GM18520 (cell line): ENCODE results near the gene CCDC30.

Experiments
- ATAC-seq: cut with Tn5 transposase; IDR thresholded peaks from one replicate; pipeline ENCODE4 v1.9.1; 2021; ENCODE audit not compliant: unreplicated experiment

CCDC30 gene

DNA sequence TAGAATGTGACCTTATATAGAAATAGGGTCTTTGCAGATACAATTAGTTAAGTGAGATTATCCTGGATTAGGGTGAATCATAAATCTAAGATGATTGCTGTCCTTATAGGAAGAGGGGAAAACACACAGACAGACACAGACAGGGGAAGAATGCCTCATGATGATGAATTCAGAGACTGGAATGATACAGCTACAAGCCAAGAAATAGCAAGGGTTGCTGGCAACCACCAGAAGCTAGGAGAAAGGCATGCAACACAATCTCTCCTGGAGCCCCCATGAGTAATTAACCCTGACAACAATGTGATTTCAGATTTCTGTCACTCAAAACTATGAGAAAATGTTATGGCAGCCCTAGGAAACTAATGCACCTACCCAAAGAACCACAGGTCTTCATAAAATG lies 176.0 kb downstream of the CCDC30 start:
- ATAC-seq: no peak

DNA sequence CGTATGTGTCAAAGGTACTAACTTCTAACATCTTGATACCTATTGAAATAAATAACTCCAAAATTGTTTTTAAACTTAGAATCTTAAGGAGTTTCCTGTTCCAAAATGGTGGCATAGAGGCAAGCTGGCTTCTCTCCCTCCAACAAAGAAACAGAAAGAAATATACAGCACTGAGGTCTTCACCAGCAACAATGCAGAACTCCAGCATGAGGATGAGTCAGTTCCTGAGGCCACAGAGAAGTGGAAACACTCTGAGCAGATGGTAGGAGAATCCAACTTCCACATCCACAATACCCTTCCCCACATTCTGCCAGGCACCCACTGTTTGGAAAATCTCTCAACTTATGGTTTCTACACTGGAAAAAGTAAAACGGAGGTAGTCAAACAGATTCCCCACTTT lies 183.0 kb downstream of the CCDC30 start:
- ATAC-seq: no peak

DNA sequence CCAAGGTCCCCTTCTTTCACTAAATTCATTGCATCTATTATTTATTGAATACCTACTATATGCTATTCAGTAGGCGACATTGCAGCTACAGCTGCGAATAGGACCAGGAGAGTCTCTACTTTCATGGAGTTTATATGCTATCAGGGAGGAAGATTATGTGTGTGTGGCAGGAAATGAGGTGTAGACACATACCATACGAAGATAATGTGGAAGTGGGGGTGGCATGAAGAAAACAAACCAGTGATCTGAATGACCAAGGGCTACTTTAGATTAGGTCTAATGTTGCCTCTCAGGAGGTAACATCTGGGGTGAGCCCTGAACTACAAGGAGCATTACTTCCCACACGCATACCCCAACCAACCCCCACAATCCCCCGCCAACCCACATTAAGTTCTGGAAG lies 194.1 kb downstream of the CCDC30 start:
- no peak for ATAC-seq

DNA sequence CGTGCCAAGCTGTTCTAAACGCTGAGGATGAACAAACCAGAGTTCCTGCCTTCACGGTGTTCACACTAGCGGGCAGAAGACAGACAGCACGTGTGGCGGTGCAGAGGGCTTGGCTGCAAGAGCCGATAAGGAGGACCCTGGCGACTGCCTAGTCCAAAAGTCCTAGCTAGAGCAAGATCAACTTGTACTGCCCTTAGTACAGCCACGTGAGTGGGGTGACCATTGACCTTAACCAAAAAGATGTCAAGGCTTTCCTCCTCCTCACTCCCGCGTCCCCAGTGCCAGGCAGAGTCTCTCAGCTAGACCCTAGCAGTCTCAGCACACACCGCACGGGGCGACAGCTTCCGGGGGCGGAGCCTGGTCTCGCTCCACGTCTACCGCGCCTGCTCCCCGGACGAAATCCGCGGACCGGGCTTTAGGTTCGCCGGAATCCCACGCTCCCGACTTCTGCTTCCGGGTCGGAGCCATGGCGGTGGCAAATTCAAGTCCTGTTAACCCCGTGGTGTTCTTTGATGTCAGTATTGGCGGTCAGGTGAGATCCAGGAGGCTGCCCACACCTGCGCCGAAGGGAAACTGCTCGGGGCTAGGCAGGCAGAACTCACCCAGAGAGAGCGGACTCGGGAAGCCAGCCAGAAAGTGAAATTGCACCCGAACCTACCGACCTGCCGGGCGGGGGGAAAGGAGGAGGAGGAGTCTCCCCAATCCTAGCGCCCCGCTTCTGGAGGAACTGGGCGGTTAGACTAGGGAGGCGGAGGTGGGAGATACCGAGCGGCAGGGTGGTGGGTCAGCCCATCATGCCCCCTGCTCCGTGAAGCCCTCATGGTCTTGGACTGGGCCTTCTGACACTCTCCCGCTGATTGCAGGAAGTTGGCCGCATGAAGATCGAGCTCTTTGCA lies 195.1 kb downstream of the CCDC30 start, which contains the start of gene PPIH:
Gene PPIH, plus strand, starts transcription at position 443 of the 896 bp plus-strand sequence. Its CDS starts 24 bp downstream, at position 467.
- peak; percentile 79 for ATAC-seq

DNA sequence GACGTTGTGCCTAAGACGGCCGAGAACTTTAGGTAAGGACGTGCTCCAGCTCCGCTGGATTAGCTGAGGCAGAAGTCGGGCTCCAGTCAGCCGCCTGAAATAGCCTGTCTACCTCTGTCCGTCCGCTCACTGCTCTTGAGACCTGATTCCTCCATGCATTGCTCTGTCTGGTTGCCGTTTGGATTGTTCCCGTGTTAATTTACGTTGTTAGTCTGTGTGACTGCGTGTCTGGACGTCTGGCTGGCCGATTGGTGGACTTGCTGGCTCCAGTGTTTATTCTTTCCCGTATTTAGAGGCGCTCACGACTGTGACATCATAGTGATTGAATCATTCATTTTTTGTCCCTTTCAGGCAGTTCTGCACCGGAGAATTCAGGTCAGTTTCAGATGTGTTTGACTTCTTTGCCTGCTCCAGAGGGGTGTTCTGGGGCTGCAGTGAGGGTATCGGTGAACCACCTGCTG lies 195.8 kb downstream of the CCDC30 start:
- no peak for ATAC-seq

DNA sequence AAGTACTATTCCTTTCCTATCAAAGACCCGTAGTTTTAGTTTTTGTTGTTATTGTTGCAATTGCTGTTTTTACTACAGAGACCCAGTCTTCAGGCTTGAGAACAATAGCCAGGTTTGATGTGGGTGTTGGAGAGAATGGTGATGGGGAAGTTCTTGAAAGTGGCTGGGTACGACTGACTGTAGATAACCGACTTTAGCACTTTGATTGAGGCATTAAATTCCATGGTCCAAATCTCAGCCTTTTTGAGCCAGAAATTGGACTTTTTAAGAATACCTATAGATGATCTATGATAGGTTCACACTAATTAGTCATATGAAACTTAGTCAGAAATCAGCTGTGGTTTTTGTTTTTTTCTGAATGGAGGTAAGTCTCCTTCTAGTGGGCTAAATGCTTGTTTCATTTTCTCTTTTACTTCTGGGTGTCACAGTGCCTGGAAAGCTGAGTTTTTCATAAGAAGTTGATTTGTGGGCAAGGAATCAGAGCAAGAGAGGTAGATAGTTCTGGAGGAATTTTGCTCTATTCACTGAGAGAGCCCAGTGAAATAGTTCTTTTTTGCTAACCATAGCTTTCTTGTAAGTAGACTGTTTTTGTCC lies 197.9 kb downstream of the CCDC30 start:
- no peak for ATAC-seq

DNA sequence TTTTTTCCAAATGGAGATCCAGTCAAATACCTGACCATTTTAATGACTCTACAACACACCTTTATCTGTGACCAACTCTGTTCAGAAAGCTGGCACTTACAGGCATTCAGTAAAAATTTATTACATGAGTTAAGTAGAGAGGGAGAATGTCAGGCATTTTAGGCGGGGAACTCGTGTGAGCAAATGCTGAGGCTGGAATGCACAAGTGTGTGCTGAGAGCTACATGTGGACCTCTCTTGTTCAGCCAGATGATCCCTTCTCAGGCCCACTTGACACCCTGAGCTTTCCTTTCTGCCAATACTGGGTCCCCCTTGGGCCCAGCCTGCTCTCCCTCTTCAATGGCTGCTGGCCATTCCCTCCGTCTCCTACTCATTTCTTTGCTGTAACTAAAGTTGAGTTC lies 206.8 kb downstream of the CCDC30 start:
- ATAC-seq: no peak

DNA sequence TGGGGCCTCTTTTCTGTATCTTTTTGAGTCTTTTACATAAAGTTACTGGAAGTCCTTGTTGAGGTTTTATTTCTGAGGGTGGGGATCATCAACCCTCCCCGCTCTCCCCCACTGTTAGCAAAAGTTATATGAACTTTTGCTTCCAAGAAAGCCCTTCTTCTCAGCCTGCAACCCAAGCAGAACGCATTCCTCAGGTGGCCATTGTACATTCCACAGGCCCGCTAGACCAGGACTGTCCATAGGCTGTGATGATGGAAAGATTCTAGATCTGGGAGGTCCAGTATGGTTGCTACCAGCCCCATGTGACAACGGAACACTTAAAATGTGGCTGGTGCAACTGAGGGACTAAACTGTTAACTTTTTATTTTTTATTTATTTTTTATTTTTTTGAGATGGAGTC lies 207.3 kb downstream of the CCDC30 start:
- no peak for ATAC-seq

DNA sequence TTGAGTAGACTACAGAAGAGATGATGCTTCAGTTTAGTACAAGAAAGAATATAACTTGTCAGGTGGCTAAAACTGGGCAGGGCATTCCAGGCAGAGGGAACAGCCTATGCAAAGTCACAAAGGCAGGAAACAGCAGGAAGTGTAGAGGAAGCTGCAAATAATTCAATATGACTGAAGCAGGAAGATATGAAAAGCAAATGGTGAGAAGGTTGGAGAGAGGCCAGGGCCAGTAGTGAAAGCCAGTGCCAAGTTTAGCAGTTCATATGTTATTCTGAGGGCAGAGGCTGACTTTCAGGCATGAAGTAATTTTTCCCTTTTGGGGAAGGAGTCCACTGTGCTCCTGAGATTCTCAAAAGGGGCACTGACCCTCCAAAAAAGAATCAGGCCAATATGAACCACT lies 211.1 kb downstream of the CCDC30 start:
- ATAC-seq: no peak

DNA sequence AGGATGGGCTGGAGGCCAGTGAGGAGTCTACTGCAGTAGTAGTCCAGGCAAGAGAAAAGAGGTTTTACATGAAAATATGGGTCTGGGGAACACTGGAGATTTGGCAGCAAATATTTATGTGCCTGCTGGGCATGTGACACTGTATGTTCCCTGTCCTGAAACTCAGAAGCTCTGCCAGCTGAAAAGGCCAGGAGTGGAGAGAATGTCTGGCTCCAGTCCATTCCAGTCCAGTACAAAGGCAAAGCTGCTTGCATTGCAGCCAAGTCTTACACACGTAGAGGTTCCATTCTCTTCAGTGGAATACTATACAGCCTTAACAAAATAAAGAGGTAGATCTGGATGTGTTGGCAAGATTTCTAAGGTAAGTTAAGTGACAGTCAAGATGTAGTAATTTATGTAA lies 211.6 kb downstream of the CCDC30 start:
- ATAC-seq: no peak

DNA sequence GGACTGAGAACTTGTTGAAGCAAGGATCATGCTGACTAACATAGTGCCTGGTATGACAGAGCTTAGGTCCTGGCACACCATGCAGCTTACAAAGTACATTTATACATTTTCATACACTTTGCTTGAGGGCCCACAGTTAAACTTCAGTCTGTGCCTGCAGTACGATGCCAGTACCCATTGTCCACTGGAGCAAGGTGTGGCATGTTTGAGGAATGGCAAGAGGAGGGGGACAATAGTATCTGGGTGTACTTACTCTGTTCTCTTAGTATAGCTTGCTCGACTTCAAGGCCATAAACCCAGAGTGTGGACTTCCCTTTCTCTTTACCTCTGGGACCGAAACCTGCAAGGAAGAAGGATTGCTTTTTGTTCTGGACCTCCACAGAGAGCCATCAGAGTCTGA lies 212.4 kb downstream of the CCDC30 start:
- ATAC-seq: no peak

DNA sequence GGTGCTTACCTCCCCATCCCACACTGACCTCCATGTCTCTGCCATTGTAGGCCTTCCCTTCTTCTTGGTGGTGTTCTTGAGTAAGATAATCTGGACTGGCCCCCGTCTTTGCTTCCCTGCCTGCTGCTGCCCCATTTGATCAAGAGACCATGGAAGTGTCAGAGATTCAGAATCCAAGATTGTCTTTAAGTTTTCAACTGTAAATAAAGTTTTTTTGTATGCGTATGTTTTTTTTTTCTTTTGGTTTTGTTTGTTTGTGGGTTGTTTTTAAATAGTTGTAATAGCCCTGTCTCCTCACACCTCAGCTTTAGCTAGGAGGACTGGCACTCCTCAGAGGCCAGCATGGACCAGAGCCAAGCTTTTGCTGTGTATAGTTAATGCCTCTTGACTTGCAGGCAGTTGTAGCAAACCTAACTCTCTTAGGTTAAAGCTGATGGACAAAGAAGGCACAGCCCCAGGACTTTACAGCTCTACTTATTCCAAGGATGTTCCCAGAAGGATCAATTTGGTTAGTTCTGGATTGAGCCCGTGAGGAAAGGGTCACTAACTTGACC lies 213.5 kb downstream of the CCDC30 start:
- no peak for ATAC-seq

DNA sequence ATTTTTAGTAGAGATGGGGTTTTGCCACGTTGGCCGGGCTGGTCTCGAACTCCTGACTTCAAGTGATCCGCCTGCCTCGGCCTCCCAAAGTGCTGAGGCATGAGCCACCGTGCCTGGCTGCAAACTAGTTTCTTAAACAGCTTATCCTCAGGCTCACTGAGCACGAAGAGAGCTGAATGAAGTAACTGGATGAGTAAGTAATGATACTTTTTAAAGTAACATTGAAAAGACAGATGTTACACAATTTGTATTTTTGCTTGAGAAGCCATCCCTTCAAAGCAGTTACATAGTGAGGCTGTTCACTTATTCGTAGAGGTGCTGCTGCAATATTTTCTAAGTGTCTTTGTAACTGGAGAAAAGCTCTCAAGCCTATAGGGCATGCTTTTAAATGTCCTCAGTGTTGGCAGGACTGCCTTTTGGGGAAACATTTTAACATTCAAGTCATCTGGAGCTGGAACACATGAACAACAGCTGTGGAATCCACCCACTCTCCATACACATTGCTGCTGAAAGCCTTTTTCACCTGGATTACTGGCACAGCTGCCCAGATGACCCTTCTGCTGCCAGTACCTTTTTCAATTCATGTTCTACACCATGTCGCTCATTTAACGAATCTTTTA lies 216.4 kb downstream of the CCDC30 start:
- ATAC-seq: no peak

DNA sequence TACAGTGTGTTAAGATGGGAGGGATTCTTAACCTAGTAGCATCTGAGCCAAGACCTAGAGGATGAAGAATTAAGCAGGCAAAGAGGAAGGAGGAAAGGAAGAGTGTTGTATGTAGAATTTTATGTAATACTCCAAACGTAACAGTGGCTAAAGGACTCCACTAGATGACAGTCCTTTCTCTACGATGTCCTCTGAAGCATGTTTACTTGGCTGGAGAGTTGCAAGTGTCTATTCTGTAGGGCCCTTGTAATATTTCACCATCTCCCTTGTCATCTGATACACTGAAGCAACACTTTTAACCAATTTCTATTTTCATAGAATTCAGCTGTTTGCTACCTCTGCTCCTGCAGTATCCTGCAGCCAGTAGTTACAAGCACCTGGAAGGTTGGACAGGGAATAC lies 217.0 kb downstream of the CCDC30 start:
- ATAC-seq: no peak

DNA sequence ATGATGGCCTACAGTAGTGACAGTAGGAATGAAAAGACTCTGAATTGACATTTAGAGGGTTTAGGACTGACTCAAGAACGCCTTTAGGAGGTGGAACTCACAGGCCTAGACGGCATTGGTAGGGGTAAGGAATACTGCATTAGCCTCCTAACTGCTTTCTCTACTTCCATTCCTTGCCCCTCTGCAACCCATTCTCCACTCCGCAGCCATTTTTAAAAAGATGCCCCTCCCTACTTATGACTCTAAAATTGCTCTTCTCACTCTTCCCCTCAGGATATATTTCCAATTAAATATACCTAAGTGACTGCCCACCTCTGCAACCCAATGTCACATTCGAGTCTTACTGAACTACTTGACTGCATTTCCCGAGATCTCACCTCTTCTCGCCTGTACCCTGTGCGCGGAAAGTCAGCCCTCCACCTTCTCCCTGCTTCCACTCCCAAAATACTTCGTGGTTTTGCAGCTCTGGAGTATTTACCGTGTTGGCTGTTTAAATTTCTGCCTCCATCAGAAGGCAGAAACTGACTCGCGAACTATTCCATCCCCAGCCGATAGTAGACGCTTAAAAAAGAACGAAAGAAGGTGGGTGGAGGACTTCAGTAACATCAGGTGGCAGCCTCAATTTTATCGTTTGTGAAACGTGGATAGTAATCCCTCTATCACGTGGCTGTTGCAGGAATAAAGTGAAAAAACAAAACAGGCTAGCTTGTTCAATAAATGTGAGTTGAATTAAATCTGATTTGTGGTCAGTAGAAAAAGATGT lies 218.0 kb downstream of the CCDC30 start:
- no peak for ATAC-seq

DNA sequence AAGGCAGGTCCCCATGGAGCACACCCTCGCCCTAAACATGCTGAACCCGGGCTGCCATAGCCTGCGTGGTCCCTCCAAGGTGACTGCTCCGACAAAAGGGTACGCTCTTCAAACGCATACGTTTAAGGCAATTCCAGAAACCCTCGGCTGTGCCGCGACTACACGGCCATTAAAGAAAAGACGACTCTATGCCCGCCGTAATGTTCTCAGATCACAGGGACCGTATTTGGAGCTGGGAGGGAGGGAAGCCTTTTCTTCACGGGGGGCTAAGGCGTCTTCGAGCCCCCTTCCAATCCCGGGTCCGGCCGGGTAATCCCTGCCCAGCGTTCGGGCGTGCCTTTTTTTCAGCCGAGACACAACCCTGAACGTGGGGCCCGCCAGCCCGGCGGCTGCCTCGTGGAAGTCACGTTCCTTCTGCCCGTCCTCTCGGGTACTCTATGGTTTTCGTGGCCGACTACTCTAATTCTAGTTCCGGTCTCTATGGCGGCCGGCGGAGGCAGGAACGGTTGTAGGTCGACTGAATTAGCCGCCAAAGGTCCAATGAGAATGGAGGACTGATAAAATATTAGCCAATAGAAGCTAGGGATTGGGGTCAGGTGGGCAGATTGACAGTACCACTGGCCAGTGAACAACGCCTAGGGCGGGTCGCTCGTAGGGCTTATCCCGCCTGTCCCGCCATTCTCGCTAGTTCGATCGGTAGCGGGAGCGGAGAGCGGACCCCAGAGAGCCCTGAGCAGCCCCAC lies 218.8 kb downstream of the CCDC30 start, which contains the start of gene YBX1:
Gene YBX1, plus strand, starts transcription at position 678 of the 743 bp plus-strand sequence. CDS start 148 bp downstream, outside the sequence.
- peak; percentile 85 for ATAC-seq

DNA sequence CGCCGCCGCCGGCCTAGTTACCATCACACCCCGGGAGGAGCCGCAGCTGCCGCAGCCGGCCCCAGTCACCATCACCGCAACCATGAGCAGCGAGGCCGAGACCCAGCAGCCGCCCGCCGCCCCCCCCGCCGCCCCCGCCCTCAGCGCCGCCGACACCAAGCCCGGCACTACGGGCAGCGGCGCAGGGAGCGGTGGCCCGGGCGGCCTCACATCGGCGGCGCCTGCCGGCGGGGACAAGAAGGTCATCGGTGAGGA lies 219.3 kb downstream of the CCDC30 start:
- peak; percentile 5 for ATAC-seq

DNA sequence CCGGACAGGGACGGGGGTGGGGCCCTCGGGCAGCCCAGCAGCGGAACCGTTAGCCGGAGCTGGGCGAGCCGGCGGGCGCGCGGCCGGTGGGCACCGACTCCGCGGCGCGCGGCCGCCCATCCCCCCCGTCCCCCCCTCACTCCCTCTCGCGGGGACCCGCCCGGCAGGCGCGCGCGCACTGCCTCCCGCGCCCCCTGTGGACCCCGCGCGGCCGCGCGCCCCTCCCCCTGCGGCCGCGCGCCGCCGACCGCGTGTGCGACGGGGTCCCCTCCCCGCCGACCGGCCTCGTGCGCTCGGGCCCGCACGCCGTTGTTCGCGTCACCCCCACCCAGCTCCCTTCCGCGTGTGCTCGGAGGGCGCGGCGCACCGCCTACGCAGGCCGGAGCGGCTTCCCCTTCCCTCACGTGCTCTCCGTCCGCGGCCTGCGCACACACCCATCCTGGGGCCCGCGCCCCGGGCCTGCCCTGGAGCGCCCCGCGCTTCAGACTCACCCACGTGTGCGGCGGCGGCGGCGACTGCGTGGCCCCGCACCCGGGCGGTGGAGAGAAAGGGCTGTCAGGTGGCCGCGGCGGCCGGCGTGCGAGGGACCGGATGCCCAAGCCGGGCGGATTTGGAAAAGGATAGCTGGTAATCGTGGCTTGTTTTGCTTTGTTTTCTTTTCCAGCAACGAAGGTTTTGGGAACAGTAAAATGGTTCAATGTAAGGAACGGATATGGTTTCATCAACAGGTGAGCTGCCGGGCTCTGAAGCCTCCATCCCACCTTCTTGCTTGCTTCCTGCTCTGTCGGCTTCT lies 219.8 kb downstream of the CCDC30 start:
- peak; percentile 24 for ATAC-seq

DNA sequence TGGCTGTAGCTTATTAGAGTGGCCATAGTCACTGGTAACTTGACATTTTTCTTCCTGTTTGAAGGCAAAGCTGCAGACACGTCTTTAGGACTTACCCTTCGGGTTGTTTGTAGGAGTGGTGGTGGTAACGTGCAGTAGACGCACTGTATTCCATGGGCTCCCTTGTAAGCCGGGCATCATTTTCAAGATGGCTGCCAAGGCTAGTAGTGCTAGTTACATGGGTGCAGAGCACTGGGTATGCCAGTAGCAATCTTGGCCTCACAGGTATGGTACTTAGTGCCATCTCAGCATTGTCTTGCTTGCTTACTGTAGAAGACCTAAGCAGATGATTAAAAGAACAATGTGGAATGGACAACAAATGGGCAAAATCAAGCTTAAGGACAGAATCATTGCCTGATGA lies 221.1 kb downstream of the CCDC30 start:
- ATAC-seq: no peak

DNA sequence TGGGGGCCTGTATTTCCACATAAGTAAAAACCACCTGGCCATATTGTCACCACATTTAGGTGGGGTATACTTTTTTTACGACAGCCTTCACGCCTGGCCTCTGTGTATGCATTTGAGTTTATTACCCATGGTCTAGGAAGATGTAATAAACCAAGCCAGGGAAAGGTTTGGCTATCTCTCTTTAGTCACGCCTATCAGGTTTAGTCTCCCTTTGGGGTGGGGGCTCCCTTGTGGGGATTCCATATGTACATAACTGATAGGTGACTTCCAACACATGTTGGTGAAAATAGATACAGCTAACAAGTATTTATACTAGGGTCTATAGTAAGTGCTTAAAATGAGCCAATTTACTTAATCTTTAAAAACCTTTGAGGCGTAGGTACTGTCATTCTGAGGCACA lies 223.3 kb downstream of the CCDC30 start:
- no peak for ATAC-seq
